ENCODE results near the gene SLC25A20. TPM values are rescaled to one million over a fixed set of nuclear protein-coding genes. Genes with fewer than 3 reads are reported as not detected.

Gene SLC25A20, protein sequence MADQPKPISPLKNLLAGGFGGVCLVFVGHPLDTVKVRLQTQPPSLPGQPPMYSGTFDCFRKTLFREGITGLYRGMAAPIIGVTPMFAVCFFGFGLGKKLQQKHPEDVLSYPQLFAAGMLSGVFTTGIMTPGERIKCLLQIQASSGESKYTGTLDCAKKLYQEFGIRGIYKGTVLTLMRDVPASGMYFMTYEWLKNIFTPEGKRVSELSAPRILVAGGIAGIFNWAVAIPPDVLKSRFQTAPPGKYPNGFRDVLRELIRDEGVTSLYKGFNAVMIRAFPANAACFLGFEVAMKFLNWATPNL
- 5.4 and 6.0 TPM in 2 replicates for polyA plus RNA-seq (2013)

- H2AFZ ChIP-seq (ENCODE audit: insufficient read depth, low read length, poor library complexity), result peak within 1 kb of the TSS; percentile 98
- H3K27ac ChIP-seq (ENCODE audit: low read depth, low read length), result no peak within 1 kb of the TSS
- DNase-seq, result peak; percentile 96 to 98
- H2BK120ac ChIP-seq (ENCODE audit: insufficient read depth, low read length, poor library complexity), result peak within 1 kb of the TSS; percentile 82
- H4K91ac ChIP-seq (ENCODE audit: low read depth, low read length), result peak within 1 kb of the TSS; percentile 66
- WGBS (ENCODE audit: extremely low coverage, insufficient coverage, insufficient read length), result no CpG with 5 or more reads among the region's 54 CpGs
- H3K4me2 ChIP-seq (ENCODE audit: low read length), result peak within 1 kb of the TSS; percentile 73
- H3K36me3 ChIP-seq (ENCODE audit: control insufficient read depth in 1 of 2, insufficient read depth in 2 of 2, low read length in 2 of 2), result no peaks in the 10 kb centered on the region
- H3K23ac ChIP-seq (ENCODE audit: low read length), result no peak within 1 kb of the TSS
- H4K12ac ChIP-seq (ENCODE audit: low read depth, low read length), result peak within 1 kb of the TSS; percentile 67
- H3K4me3 ChIP-seq (ENCODE audit: low read depth, low read length), result peak within 1 kb of the TSS; percentile 73
- H2AK5ac ChIP-seq (ENCODE audit: low read length), result no peak within 1 kb of the TSS
- H2BK12ac ChIP-seq (ENCODE audit: low read length), result peak within 1 kb of the TSS; percentile 32
- H3K14ac ChIP-seq (ENCODE audit: low read length), result peak within 1 kb of the TSS; percentile 81
- peaks cover 3% of the 10 kb centered on the region for H3K79me2 ChIP-seq (ENCODE audit: control insufficient read depth, insufficient read depth, low read length, poor library complexity)
- H4K8ac ChIP-seq (ENCODE audit: low read depth, low read length), result peak within 1 kb of the TSS; percentile 85
- peaks cover 3% of the 10 kb centered on the region for H3K79me1 ChIP-seq (ENCODE audit: low read length)
- peak within 1 kb of the TSS; percentile 89 for H3K18ac ChIP-seq (ENCODE audit: low read length)
- peaks cover 2 to 17% of the 10 kb centered on the region in 2 experiments for H3K4me1 ChIP-seq (ENCODE audit: control insufficient read depth in 1 of 2, insufficient read depth in 2 of 2, low read length in 2 of 2)
- no peaks in the 10 kb centered on the region for H3K27me3 ChIP-seq (ENCODE audit: insufficient read depth, low read length)
- peak within 1 kb of the TSS; percentile 43 for H2BK5ac ChIP-seq (ENCODE audit: low read depth, low read length, poor library complexity)
- H3K9me3 ChIP-seq (ENCODE audit: insufficient read depth, low read depth, low read length), result no peaks in the 10 kb centered on the region
- H3K9ac ChIP-seq (ENCODE audit: low read length), result no peak within 1 kb of the TSS
- H3K4ac ChIP-seq (ENCODE audit: low read depth, low read length), result no peak within 1 kb of the TSS
Observed at GRCh38 chr3:48898383-48899234, at the start of gene SLC25A20. TSS of gene SLC25A20 (minus strand) at chr3:48898882. CDS start at chr3:48898794, 88 bp downstream.

DNA sequence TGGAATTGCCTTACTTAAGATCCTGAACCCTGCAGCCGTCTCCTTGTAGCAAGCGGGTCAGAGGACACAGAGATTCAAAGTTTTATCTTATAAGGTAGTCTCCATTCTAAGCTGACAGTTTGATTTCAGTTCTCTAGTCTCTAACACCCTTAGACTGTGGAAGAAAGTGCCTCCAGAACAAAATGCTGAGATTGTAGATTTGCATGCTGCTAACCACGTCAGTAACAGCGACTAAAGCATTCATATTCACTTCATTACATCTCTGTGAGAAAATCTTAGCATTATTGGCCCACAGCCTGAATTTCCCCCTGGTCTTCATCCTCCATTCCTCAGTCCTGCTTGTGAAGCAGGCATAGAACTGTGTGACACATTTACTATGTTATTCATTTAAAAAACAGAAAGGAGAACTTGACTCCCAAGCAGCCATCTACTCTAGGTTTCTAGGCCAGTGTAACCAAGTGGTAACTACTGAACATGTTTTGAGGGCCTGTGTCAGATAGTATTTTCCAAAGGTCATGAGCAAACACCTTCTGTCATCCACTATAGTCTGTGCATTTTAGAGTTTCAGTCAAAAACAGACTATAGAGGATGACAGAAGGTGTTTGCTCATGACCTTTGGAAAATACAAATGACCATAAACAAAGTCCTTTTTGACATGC lies 47.3 kb upstream of the SLC25A20 start:
- H3K27ac ChIP-seq (ENCODE audit: low read depth, low read length), result no peak overlapping the region
- no peak overlapping the region for H2AFZ ChIP-seq (ENCODE audit: insufficient read depth, low read length, poor library complexity)
- no peaks in the 10 kb centered on the region for H3K9me3 ChIP-seq (ENCODE audit: insufficient read depth, low read depth, low read length)
- no peak overlapping the region for H2AK5ac ChIP-seq (ENCODE audit: low read length)
- no peak overlapping the region for H3K4me2 ChIP-seq (ENCODE audit: low read length)
- no peak overlapping the region for H2BK12ac ChIP-seq (ENCODE audit: low read length)
- no peak overlapping the region for H3K18ac ChIP-seq (ENCODE audit: low read length)
- no peaks in the 10 kb centered on the region for H3K79me1 ChIP-seq (ENCODE audit: low read length)
- H3K79me2 ChIP-seq (ENCODE audit: control insufficient read depth, insufficient read depth, low read length, poor library complexity), result no peaks in the 10 kb centered on the region
- H3K36me3 ChIP-seq (ENCODE audit: control insufficient read depth in 1 of 2, insufficient read depth in 2 of 2, low read length in 2 of 2), result no peaks in the 10 kb centered on the region
- no peak overlapping the region for H3K4ac ChIP-seq (ENCODE audit: low read depth, low read length)
- H3K27me3 ChIP-seq (ENCODE audit: insufficient read depth, low read length), result no peaks in the 10 kb centered on the region
- no peak overlapping the region for H3K14ac ChIP-seq (ENCODE audit: low read length)
- no peaks in the 10 kb centered on the region for H3K4me1 ChIP-seq (ENCODE audit: control insufficient read depth in 1 of 2, insufficient read depth in 2 of 2, low read length in 2 of 2)
- no peak overlapping the region for H2BK120ac ChIP-seq (ENCODE audit: insufficient read depth, low read length, poor library complexity)
- no peak for DNase-seq
- H4K8ac ChIP-seq (ENCODE audit: low read depth, low read length), result no peak overlapping the region
- no peak overlapping the region for H2BK5ac ChIP-seq (ENCODE audit: low read depth, low read length, poor library complexity)
- no peak overlapping the region for H3K9ac ChIP-seq (ENCODE audit: low read length)
- H3K23ac ChIP-seq (ENCODE audit: low read length), result no peak overlapping the region
- no peak overlapping the region for H4K12ac ChIP-seq (ENCODE audit: low read depth, low read length)
- no peak overlapping the region for H3K4me3 ChIP-seq (ENCODE audit: low read depth, low read length)
- H4K91ac ChIP-seq (ENCODE audit: low read depth, low read length), result no peak overlapping the region
- WGBS (ENCODE audit: extremely low coverage, insufficient coverage, insufficient read length), result no CpG with 5 or more reads among the region's 4 CpGs

GRCh38 chr3:48945432-48945831 lies 46.8 kb upstream of the SLC25A20 start:
- Histone ChIP-seq H4K91ac (ENCODE audit: low read depth, low read length) (no peak overlapping the region), H3K9me3 (ENCODE audit: insufficient read depth, low read depth, low read length) (no peaks in the 10 kb centered on the region), H3K4me1 (ENCODE audit: control insufficient read depth in 1 of 2, insufficient read depth in 2 of 2, low read length in 2 of 2) (no peaks in the 10 kb centered on the region), H3K18ac (ENCODE audit: low read length) (no peak overlapping the region), H3K4ac (ENCODE audit: low read depth, low read length) (no peak overlapping the region), H3K27me3 (ENCODE audit: insufficient read depth, low read length) (no peaks in the 10 kb centered on the region), H3K9ac (ENCODE audit: low read length) (no peak overlapping the region), H3K27ac (ENCODE audit: low read depth, low read length) (no peak overlapping the region), H4K12ac (ENCODE audit: low read depth, low read length) (no peak overlapping the region), H3K36me3 (ENCODE audit: control insufficient read depth in 1 of 2, insufficient read depth in 2 of 2, low read length in 2 of 2) (no peaks in the 10 kb centered on the region), H3K4me3 (ENCODE audit: low read depth, low read length) (no peak overlapping the region), H4K8ac (ENCODE audit: low read depth, low read length) (no peak overlapping the region), H3K14ac (ENCODE audit: low read length) (no peak overlapping the region), H2BK120ac (ENCODE audit: insufficient read depth, low read length, poor library complexity) (no peak overlapping the region), H2AK5ac (ENCODE audit: low read length) (no peak overlapping the region), H2BK12ac (ENCODE audit: low read length) (no peak overlapping the region), H3K4me2 (ENCODE audit: low read length) (no peak overlapping the region), H3K79me1 (ENCODE audit: low read length) (no peaks in the 10 kb centered on the region), H3K79me2 (ENCODE audit: control insufficient read depth, insufficient read depth, low read length, poor library complexity) (no peaks in the 10 kb centered on the region), H2AFZ (ENCODE audit: insufficient read depth, low read length, poor library complexity) (no peak overlapping the region), H2BK5ac (ENCODE audit: low read depth, low read length, poor library complexity) (no peak overlapping the region), H3K23ac (ENCODE audit: low read length) (no peak overlapping the region)
- no CpG with 5 or more reads among the region's 2 CpGs for WGBS (ENCODE audit: extremely low coverage, insufficient coverage, insufficient read length)
- no peak for DNase-seq

GRCh38 chr3:48938689-48939088 lies 40.0 kb upstream of the SLC25A20 start:
- Histone ChIP-seq H3K27me3 (ENCODE audit: insufficient read depth, low read length) (no peaks in the 10 kb centered on the region), H3K4me2 (ENCODE audit: low read length) (no peak overlapping the region), H4K12ac (ENCODE audit: low read depth, low read length) (no peak overlapping the region), H3K36me3 (ENCODE audit: control insufficient read depth in 1 of 2, insufficient read depth in 2 of 2, low read length in 2 of 2) (peaks cover under 1 to 4% of the 10 kb centered on the region in 2 experiments), H3K4me3 (ENCODE audit: low read depth, low read length) (no peak overlapping the region), H3K9me3 (ENCODE audit: insufficient read depth, low read depth, low read length) (no peaks in the 10 kb centered on the region), H2AK5ac (ENCODE audit: low read length) (no peak overlapping the region), H4K91ac (ENCODE audit: low read depth, low read length) (no peak overlapping the region), H2BK5ac (ENCODE audit: low read depth, low read length, poor library complexity) (no peak overlapping the region), H3K14ac (ENCODE audit: low read length) (no peak overlapping the region), H3K23ac (ENCODE audit: low read length) (no peak overlapping the region), H2BK12ac (ENCODE audit: low read length) (no peak overlapping the region), H4K8ac (ENCODE audit: low read depth, low read length) (no peak overlapping the region), H3K4me1 (ENCODE audit: control insufficient read depth in 1 of 2, insufficient read depth in 2 of 2, low read length in 2 of 2) (no peaks in the 10 kb centered on the region), H3K79me2 (ENCODE audit: control insufficient read depth, insufficient read depth, low read length, poor library complexity) (no peaks in the 10 kb centered on the region), H3K79me1 (ENCODE audit: low read length) (no peaks in the 10 kb centered on the region), H2BK120ac (ENCODE audit: insufficient read depth, low read length, poor library complexity) (no peak overlapping the region), H3K18ac (ENCODE audit: low read length) (no peak overlapping the region), H2AFZ (ENCODE audit: insufficient read depth, low read length, poor library complexity) (no peak overlapping the region), H3K9ac (ENCODE audit: low read length) (no peak overlapping the region), H3K4ac (ENCODE audit: low read depth, low read length) (no peak overlapping the region), H3K27ac (ENCODE audit: low read depth, low read length) (no peak overlapping the region)
- no peak for DNase-seq
- no CpG with 5 or more reads among the region's 3 CpGs for WGBS (ENCODE audit: extremely low coverage, insufficient coverage, insufficient read length)
